OCI-LY7 (cell line): ENCODE data around the gene DGKD. TPM values are rescaled to one million over a fixed set of nuclear protein-coding genes. Genes with fewer than 3 reads are reported as not detected.

Experiments
- BruUV-seq: library from RNA; stranded (reverse); fragments of 400-500 nt; replicated peaks from 2 replicates; lab custom pipeline; 2021; lab: Mats Ljungman, UMichigan
- CTCF ChIA-PET: fragments of 300-600 bp; sonication (Branson Sonifier 250); formaldehyde crosslinking; loops from one replicate; lab custom pipeline; 2022; ENCODE audit warnings: antibody characterized with exemption; ENCODE audit not compliant: unreplicated experiment; lab: Charles Lee
- POLR2A ChIA-PET: fragments of 300-600 bp; sonication (Branson Sonifier 250); formaldehyde crosslinking; loops from one replicate; lab custom pipeline; 2022; ENCODE audit warnings: antibody characterized with exemption; lab: Charles Lee
- DNase-seq: peaks from one replicate; pipeline ENCODE4 v3.0.0-alpha.2; 2015; ENCODE audit warnings: low spot score
- H2AFZ ChIP-seq: fragments of 200-600 bp; sonication (generic), shearing (Covaris generic); 2 replicates; pipeline ENCODE4 v1.6.1; 2014; ENCODE audit warnings: mild to moderate bottlenecking, antibody characterized with exemption, low read length, moderate library complexity
- H3K27ac ChIP-seq: fragments of 200-600 bp; sonication (generic); 2 replicates; pipeline ENCODE4 v1.5.1; 2014; ENCODE audit warnings: mixed run types, low read depth, mild to moderate bottlenecking, moderate library complexity, low read length, inconsistent platforms; ENCODE audit not compliant: poor library complexity, severe bottlenecking
- H3K36me3 ChIP-seq: fragments of 200-600 bp; sonication (generic); 2 replicates; pipeline ENCODE4 v1.6.1; 2014; ENCODE audit warnings: mild to moderate bottlenecking, antibody characterized with exemption, low read length, moderate library complexity, mixed read lengths; ENCODE audit not compliant: insufficient read depth
- H3K4me1 ChIP-seq: fragments of 200-600 bp; sonication (generic); 2 replicates; pipeline ENCODE4 v1.5.1; 2014; ENCODE audit warnings: mild to moderate bottlenecking, low read length; ENCODE audit not compliant: insufficient read depth, poor library complexity, severe bottlenecking
- H3K4me2 ChIP-seq: fragments of 200-600 bp; sonication (generic); 2 replicates; pipeline ENCODE4 v1.6.1; 2014; ENCODE audit warnings: mild to moderate bottlenecking, low read length
- H3K4me3 ChIP-seq: fragments of 200-600 bp; sonication (generic); 2 replicates; pipeline ENCODE4 v1.5.1; 2014; ENCODE audit warnings: mild to moderate bottlenecking, low read depth, low read length; ENCODE audit not compliant: poor library complexity, severe bottlenecking
- H3K79me2 ChIP-seq: fragments of 200-600 bp; sonication (generic); 2 replicates; pipeline ENCODE4 v1.6.1; 2016; ENCODE audit warnings: low read depth, mild to moderate bottlenecking, low read length, moderate library complexity, mixed read lengths; ENCODE audit not compliant: insufficient read depth
- H3K9me2 ChIP-seq: fragments of 200-600 bp; sonication (generic); 2 replicates; pipeline ENCODE4 v1.6.1; 2016; ENCODE audit warnings: mild to moderate bottlenecking, low read length, mixed read lengths; ENCODE audit not compliant: insufficient read depth
- H3K9me3 ChIP-seq: fragments of 200-600 bp; sonication (generic); 2 replicates; pipeline ENCODE4 v1.6.1; 2014; ENCODE audit warnings: mild to moderate bottlenecking, mixed run types, low read length, mixed read lengths
- H4K20me1 ChIP-seq: fragments of 200-600 bp; sonication (generic); 2 replicates; pipeline ENCODE4 v1.6.1; 2014; ENCODE audit warnings: mild to moderate bottlenecking, antibody characterized with exemption, low read length, moderate library complexity, mixed read lengths; ENCODE audit not compliant: insufficient read depth
- EZH2phosphoT487 ChIP-seq: fragments of 200-600 bp; sonication (generic); IDR thresholded peaks from 2 replicates; pipeline ENCODE4 v1.6.1; 2018; ENCODE audit warnings: low read depth, borderline replicate concordance, mild to moderate bottlenecking, mixed run types, antibody characterized with exemption, low read length, moderate library complexity, mixed read lengths
- intact Hi-C: fragments of 100-400 bp; cut with micrococcal nuclease; formaldehyde crosslinking; loops from one replicate; pipeline ENCODE4 v1.10.0; 2022; ENCODE audit not compliant: unreplicated experiment
- total RNA-seq, 2 experiments: library from RNA; depleted of rRNA in 1 of 2; stranded (reverse); fragments of >200 nt in 1 of 2; shearing (Covaris generic) in 1 of 2; gene quantifications; 2 replicates each; pipeline ENCODE4 v1.2.3, GENCODE V29; 2014 to 2022
- TF ChIP-seq, protein P1 (sequence below): fragments of 200-600 bp; sonication (generic); conservative IDR thresholded peaks from 2 replicates; pipeline ENCODE4 v1.5.1; 2014; ENCODE audit warnings: mild to moderate bottlenecking, antibody characterized with exemption, low read length, moderate library complexity, mixed read lengths

DGKD gene
- total RNA-seq, 2 experiments from 2014 or later = 62.9 to 271 TPM

DNA sequence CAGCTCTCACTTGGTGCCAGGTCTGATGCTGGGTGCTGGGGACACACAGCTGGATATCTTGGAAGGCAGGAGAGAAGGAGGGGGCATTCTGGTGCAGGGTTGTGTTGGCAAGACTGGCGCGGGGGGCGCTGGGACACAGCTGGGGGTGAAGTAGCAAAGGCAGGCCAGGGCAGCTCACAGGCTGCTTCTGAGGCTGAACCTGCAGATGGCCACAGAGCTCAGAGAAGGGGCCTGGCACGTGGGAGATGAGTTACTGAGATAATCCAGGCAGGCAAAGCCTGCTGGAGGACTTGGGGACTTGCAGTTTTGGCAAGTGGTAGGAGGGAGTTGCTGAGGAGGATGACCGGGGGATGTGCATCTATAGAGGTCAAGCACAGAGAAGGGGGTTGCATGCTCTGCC, 16.2 kb upstream of the DGKD start:
- TF ChIP-seq, protein P1, sequence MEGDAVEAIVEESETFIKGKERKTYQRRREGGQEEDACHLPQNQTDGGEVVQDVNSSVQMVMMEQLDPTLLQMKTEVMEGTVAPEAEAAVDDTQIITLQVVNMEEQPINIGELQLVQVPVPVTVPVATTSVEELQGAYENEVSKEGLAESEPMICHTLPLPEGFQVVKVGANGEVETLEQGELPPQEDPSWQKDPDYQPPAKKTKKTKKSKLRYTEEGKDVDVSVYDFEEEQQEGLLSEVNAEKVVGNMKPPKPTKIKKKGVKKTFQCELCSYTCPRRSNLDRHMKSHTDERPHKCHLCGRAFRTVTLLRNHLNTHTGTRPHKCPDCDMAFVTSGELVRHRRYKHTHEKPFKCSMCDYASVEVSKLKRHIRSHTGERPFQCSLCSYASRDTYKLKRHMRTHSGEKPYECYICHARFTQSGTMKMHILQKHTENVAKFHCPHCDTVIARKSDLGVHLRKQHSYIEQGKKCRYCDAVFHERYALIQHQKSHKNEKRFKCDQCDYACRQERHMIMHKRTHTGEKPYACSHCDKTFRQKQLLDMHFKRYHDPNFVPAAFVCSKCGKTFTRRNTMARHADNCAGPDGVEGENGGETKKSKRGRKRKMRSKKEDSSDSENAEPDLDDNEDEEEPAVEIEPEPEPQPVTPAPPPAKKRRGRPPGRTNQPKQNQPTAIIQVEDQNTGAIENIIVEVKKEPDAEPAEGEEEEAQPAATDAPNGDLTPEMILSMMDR = no peak
- TF ChIP-seq EZH2phosphoT487 = no peak
- Histone ChIP-seq H3K27ac (no peak overlapping the region), H3K9me3 (no peaks in the 10 kb centered on the region), H3K36me3 (no peaks in the 10 kb centered on the region), H3K4me3 (no peak overlapping the region), H3K9me2 (no peaks in the 10 kb centered on the region), H4K20me1 (no peaks in the 10 kb centered on the region), H3K4me1 (no peaks in the 10 kb centered on the region), H3K79me2 (no peaks in the 10 kb centered on the region), H2AFZ (no peak overlapping the region), H3K4me2 (no peak overlapping the region)
- ChIA-PET CTCF (interaction anchor here (0.5 to 0.8 kb wide), 2 partner anchors 21 to 1266 kb away, joined by 3 read pairs; no protein-coding TSS in a partner anchor), POLR2A (interaction anchor here (0.6 to 1.2 kb wide), 6 partner anchors 9 to 81 kb away, joined by 3 to 5 read pairs (median 4); no protein-coding TSS in a partner anchor)
- DNase-seq = no peak
- intact Hi-C loops = no loop called here
- BruUV-seq = no TSS peak

DNA sequence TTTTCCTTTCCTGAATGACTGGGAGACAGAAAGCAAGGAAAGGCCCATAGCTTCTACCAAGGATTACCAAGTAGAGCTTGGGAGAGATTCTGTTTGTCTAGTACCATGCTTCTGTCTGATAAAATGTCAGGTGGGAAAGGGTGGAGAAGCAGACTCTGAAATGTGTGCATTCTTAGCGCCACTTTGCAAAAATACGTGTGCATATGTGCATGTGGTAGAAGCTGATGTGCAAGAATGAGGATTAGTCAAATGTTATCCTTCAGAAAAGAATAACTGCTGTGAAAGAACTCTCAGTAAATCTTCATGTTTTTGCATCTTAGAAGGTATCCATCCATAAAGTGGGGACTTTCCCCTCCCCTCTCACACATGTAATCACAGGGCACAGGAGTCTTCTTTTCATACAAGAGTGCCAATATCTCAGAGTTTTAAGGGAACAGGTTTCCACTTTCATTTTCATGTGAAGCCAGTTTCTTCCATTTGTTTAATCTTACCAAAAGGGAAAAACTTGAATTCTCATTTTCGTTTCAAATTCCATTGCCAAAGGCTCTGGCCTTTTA, 15.4 kb upstream of the DGKD start:
- Histone ChIP-seq H3K9me3 (no peaks in the 10 kb centered on the region), H3K9me2 (no peaks in the 10 kb centered on the region), H3K36me3 (no peaks in the 10 kb centered on the region), H3K4me3 (no peak overlapping the region), H4K20me1 (no peaks in the 10 kb centered on the region), H2AFZ (no peak overlapping the region), H3K79me2 (no peaks in the 10 kb centered on the region), H3K4me1 (no peaks in the 10 kb centered on the region), H3K27ac (no peak overlapping the region), H3K4me2 (no peak overlapping the region)
- BruUV-seq = no TSS peak
- DNase-seq = no peak
- ChIA-PET CTCF (no interaction called here), POLR2A (interaction anchor here (0.6 to 0.8 kb wide), 3 partner anchors 8 to 82 kb away, joined by 3 to 5 read pairs (median 3); no protein-coding TSS in a partner anchor)
- TF ChIP-seq, protein P1 = no peak
- TF ChIP-seq EZH2phosphoT487 = no peak
- intact Hi-C loops = no loop called here

DNA sequence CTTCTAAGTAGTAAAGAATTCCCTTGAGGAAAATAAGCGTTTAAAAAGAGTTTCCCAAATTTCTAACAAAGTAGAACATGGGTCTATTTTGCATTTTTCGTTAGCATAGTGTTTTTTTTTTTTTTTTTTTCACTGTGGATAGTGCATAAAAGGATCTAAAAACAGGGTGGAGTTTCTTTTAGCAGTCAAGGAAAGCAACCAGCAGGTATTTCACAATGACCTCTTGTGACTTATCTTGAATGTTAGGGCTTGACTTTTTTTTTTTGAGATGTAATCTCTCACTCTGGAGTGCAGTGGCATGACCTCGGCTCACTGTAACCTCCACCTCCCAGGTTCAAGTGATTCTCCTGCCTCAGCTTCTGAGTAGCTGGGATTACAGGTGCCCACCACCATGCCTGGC, 14.9 kb upstream of the DGKD start:
- POLR2A ChIA-PET = interaction anchor here (0.7 to 1.1 kb wide), 3 partner anchors 8 to 530 kb away, joined by 3 to 5 read pairs (median 3); no protein-coding TSS in a partner anchor
- H2AFZ ChIP-seq = no peak overlapping the region
- no peaks in the 10 kb centered on the region for H3K36me3 ChIP-seq
- TF ChIP-seq EZH2phosphoT487 = no peak
- TF ChIP-seq, protein P1 = no peak
- H4K20me1 ChIP-seq = no peaks in the 10 kb centered on the region
- DNase-seq = no peak
- no peak overlapping the region for H3K4me2 ChIP-seq
- CTCF ChIA-PET = no interaction called here
- H3K9me2 ChIP-seq = no peaks in the 10 kb centered on the region
- no peak overlapping the region for H3K27ac ChIP-seq
- intact Hi-C loops = no loop called here
- BruUV-seq = no TSS peak
- no peaks in the 10 kb centered on the region for H3K9me3 ChIP-seq
- H3K79me2 ChIP-seq = no peaks in the 10 kb centered on the region
- H3K4me3 ChIP-seq = no peak overlapping the region
- H3K4me1 ChIP-seq = no peaks in the 10 kb centered on the region
